GM19395 (cell line): ENCODE measurements around the gene PPM1H.
A peak's percentile ranks its signal among the peaks of the same experiment; 100 is the strongest.

Experiments used
- ATAC-seq: cut with Tn5 transposase; IDR thresholded peaks from one replicate; pipeline ENCODE4 v1.9.1; 2021; ENCODE audit warnings: mild to moderate bottlenecking, moderate library complexity; ENCODE audit not compliant: unreplicated experiment

PPM1H gene

DNA sequence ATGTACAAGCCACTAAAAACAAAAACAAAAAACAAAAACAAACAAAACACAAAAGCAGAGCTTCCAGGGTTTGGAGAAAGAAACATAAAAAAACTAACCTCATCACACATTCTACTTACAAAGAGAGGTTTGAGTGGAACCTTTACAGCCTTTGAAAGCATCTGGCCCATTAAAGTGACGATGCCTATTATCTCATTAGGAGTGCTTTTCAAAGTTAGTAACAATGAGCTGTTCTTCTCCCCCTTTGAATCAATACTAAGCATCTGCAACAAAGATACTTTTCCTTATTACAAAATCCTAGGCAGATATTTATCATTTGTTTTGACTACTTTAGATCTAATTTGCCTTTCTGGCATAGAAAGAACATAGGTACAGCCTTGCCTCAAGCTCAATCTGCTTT, 217.3 kb downstream of the PPM1H start:
- ATAC-seq = no peak

- no peak for ATAC-seq
Observed at GRCh38 chr12:62716866-62717525, 218.0 kb downstream of the PPM1H start.

GRCh38 chr12:62716037-62716436, 218.9 kb downstream of the PPM1H start:
- no peak for ATAC-seq

DNA sequence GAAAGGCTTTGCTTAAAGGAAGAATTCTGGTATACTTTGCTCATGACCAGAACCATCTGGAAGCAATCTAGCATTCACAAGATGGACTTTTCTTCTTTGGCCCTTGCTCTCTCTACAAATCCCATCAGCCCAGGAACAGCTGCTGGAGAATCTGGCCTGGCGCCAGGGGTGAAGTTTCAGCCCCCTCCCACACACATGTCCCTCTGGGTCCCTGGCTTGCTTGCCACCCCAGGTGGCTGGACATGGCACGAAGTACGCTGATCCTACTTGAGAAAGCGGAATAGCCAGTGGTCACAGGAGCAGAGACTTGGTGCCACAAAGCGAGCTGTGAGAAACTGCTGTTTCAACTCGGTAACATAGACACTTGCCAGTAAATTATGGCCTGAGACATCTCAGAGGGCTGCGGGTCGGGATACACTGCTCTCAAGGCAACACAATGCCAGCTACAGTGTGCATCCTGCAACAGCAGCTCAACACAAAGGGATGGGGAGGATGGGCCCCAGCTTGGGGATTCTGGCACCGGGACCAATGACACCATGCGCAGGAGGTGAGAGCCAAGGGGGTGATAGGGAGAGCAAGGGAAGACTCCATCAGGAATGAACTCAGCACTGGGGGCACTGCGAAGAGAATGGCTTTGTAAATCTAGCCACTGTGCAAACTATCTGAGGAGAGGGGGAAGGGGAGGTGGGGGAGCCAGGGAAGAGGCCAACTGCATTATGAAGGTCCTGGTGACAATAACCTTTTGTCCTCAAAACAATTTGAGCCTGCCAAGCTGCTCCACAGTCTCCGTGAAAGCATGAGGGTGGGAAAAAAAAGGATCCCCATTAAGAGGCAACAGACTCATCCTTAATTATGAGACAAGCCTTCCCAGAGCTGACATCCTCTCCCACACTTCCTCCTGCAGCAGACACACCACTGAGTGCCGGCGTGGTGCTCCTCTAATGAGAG, 219.9 kb downstream of the PPM1H start:
- no peak for ATAC-seq

DNA sequence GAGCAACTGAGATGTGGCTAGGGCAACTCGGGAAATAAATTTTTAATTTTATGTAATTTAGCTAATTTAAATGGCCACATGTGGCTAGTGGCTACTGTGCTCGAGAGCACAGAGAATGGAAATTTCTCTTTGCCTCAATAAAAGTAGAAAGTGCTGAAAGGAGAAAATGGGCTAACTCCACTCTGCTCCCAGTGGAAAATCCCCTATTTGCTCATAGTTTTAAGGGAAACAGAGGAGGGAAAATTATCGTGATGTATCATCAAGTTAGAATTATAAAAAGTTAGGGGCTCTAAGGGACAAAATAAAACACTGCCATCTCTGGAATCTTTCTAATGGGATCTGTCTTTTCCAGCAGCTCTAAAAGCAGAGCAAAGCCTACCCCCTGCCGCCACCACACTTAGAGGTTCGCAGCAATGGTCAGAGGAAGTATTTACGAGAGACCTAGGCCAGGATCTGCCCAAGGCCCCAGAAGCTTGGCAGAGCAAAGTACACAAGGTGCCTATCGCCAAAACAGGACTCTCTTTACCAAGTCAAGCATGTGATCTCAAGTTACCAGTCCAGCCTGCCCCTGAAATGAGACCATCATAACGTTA, 220.7 kb downstream of the PPM1H start:
- ATAC-seq = no peak

DNA sequence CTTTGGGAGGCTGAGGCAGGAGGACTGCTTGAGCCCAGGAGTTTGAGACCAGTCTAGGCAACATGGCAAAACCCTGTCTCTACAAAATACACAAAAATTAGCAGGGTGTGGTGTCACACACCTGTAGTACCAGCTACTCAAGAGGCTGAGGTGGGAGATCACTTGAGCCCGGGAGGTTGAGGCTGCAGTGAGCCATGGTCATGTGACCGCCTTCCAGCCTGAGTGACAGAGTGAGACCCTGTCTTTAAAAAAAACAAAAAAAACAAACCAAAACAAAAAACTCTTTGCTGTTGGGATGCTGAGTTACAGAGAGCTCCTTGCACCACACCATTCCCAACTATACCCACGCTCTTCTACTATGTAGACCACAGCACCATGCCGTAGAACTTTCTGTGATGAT, 221.2 kb downstream of the PPM1H start:
- no peak for ATAC-seq

DNA sequence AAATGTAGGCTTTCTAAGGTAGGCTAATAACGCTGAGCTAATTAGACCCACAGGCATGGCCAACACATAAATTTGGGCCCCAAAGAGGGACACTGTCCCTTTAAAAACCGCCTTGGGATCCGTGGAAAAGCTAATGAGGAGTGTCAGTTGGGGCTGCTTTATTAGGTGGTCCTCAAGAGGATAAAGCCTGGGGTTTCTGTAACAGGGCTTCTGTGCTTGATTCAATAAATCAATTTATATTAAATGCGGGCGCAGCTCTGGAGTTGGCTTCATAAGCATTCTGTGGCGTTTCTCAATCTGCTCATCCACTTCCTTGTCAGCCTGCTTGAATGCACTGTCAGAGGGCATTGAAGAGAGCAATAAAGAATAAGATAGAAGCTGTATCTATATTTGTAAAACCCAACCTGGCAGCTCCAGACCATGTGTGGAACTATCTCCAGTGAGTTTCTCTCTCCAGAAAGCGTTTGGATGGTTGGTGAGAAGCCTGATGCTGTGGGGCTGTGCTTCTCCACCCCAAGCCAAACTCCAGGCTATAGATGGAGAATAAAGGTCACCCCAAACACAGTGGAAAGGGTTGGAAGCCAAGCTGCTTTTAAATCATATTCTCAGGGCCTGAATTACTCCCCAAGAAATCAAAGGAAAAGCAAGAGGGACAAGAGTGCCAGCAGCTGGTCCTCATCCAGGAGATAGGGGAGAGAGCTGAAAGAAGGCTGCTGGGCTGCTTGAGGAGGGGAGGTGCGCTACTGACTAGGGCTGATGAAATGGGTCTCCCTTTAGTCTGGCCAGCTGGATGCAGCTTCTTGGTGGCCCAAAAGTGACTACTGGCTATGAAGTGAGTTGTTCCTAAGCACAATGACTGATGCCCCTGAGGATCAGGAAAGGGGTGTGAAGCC, 222.0 kb downstream of the PPM1H start:
- no peak for ATAC-seq

DNA sequence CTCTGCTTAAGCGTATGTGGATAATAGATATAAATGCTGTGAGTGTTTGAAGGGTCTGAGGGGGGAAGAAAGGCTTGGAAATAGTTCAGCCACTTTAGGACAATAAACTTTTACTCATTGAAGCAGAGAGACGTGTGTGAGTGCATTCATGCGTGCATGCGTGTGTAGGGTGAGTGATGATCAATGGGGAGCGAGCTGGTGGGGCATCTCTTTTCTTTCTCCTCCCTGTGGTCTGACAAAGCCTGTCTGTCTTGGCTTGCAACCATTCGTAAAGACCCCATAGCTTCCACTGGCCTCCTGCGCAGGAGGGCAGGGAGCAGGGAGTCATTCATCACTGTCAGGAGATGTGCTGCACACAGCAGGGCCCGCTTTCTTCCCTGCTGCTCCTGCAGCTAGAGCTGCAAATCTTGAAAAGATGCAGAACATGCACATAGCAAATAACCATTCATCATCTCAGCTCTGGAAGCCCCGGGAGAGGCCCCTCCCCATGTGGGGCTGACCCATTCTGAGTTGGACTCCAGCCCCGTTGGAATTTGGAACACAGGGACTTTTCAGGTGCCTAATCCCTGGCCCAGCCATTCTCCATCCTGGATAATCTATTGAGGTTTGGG, 223.2 kb downstream of the PPM1H start:
- no peak for ATAC-seq

DNA sequence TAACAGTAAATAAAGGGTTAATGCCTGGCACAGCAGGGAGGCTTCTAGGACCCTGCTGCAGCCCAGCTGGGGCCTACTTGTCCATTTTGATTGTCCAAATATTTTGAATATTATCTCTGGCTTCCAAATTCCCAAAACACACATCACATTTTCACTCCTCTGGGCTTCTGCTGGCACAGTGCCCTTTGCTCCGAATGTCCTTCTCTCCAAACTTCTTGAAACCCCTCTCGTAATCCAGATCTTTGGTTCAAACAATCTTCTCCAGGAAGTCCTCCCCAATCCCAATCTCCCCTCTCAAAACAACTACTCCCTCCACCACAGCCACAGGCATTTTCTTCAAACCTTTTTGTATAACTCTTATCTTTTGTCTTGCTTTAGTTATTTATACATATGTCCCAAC, 225.6 kb downstream of the PPM1H start:
- no peak for ATAC-seq

DNA sequence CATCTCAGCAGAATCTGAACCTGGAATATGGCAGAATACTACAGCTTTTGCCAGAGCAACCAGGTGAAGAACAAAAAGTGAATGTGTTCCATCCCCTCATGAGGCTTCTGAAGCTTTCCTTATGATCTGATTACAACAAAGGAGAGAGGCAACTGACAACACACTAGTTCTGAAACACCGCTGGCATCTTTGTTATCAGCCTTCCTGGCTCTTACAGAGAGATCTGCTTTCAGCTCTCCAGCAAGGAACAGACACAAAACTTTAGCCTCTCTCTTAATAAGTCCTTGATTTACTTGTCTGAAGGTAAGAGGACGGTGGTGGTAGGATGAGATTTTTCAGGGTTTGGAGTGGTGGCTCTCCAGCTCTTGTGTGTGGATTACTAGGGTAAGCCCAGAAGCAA, 227.0 kb downstream of the PPM1H start:
- no peak for ATAC-seq

- no peak for ATAC-seq
Observed at GRCh38 chr12:62705846-62706245, 229.1 kb downstream of the PPM1H start.

GRCh38 chr12:62703011-62703380, 232.0 kb downstream of the PPM1H start:
- ATAC-seq = no peak

DNA sequence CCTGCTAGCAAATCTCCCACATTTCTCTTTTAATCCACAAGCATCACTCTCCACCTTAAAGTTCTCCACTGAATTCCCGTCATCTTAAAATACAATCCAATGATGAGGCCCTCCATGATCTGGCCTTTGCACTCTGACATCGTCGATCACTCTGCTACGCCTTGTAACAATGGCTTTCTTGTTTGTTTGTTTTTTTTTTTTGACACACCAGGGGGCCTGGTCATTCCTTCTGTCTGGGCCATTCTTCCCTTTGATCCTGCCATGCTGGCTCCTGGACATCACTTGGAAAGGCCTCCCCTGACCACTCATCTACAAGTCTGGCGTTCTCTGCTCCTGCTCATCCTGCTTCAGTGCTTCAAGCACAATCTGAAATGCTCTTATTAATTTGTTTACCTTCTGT, 233.5 kb downstream of the PPM1H start:
- ATAC-seq = no peak

DNA sequence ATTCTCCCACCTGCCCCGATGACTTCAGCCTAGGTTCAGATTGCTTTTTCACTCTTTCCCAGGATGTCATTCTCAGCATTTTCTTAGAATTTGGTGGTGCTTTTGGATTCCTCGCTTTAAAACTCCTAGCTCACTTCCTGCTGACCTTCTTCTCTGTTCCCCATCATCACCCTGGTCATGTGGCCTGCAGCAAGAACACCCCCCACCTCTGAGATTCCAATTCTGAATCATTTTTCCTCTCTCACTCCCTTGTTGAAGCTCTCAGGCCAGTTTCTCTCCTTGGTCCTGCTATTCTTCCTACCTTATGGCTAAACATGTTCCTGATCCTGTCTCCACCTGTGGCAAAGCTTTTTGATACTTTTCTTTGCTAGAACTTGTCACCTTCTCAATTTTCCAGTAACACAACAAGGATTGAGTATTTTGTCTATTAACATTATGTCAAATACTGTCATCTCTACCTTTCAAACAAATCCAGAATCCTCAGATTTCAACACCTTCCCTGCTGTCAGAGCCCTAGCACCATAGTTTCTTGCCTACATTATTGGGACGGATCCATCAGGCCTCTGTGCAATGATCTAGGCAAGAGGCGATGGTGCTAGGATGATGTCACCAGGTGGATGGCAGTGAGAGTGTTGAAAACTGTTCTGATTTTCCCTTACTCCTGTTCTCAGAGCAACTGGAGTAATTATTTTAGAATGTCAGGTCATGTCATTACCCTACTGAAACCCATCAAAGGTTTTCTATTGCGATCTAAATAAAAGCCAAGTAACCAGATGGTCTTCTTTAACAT, 234.7 kb downstream of the PPM1H start:
- no peak for ATAC-seq

GRCh38 chr12:62698701-62699101, 236.2 kb downstream of the PPM1H start:
- no peak for ATAC-seq

- ATAC-seq = no peak
Observed at GRCh38 chr12:62697893-62698292, 237.1 kb downstream of the PPM1H start.

- ATAC-seq = no peak
Observed at GRCh38 chr12:62695696-62696095, 239.3 kb downstream of the PPM1H start.

DNA sequence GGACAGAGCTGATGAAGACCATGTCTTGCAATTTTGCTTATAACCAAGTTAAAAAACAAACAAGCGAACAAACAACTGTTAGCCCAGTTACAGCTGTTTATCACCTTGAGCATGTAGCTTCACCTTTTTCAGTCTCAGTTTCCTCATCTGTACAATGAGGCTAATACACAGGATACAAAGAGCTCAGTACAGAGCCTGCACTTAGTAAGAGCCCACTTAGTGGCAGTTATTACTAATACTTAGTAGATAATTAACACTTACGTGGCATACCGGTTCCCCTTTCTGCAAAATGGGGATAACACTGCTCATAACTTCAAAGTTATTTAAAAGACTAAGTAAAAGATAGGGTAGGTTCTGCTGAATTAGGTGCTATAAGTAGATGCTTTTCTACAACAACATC, 240.3 kb downstream of the PPM1H start:
- ATAC-seq = peak; percentile 84

DNA sequence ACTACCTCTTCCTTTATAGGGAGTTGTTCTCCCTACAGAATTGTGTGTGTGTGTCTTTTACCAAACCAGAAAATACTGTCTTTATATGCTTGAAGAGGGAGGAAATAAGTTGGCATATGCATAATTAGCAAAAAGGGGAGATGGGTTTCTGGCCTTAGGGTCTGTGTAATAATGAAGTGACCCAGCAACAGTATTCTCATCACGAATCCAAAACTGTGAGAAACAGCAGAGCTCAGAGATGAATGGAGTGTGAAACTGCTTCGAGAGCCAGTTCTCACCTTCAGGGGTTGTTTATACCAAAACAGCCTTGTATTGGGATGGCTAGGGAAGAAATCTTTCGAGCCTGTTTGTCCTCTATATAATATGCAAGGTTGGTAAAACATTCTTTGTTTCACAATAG, 240.8 kb downstream of the PPM1H start:
- ATAC-seq = peak; percentile 30
